Activated naive CD8-positive, alpha-beta T cell (primary cell): ENCODE data around the gene ITGAE.

Experiments used
- H3K27ac Mint-ChIP-seq: one replicate; pipeline ENCODE4 v1.8.0; 2021; ENCODE audit warnings: mixed read lengths
- H3K27me3 Mint-ChIP-seq: one replicate; pipeline ENCODE4 v1.8.0; 2021; ENCODE audit warnings: mixed read lengths
- H3K36me3 Mint-ChIP-seq: one replicate; pipeline ENCODE4 v1.8.0; 2021; ENCODE audit warnings: mixed read lengths
- H3K4me1 Mint-ChIP-seq: one replicate; pipeline ENCODE4 v1.8.0; 2021; ENCODE audit warnings: low read depth, mixed read lengths
- H3K4me3 Mint-ChIP-seq: one replicate; pipeline ENCODE4 v1.8.0; 2021; ENCODE audit warnings: mild to moderate bottlenecking, mixed read lengths
- H3K9me3 Mint-ChIP-seq: one replicate; pipeline ENCODE4 v1.8.0; 2021; ENCODE audit warnings: low read depth, mixed read lengths

The ITGAE gene

DNA sequence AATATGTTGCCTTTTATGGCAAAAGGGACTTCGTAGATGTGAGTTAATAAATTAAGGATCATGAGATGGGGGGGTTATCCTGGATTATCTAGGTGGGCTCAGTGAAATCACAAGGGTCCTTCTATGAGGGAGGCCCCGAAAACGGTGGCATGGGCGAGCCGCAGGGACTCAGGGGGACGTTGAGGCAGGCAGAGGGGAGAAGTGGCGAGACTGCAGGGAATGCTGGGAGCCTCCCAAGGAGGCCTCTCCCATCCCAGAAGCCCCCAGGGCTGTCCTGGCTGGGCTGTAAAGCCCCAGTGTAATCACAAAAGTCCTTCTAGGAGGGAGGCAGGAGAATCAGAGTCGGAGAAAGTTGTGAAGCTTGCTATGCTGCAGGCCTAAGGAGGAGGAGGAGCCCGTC lies 35.0 kb downstream of the ITGAE start:
- peak overlapping the region; percentile 88 for H3K27ac Mint-ChIP-seq
- peaks cover 3% of the 10 kb centered on the region for H3K36me3 Mint-ChIP-seq
- no peaks in the 10 kb centered on the region for H3K27me3 Mint-ChIP-seq
- H3K4me1 Mint-ChIP-seq = peaks cover 71% of the 10 kb centered on the region
- H3K4me3 Mint-ChIP-seq = peak overlapping the region; percentile 52
- H3K9me3 Mint-ChIP-seq = no peaks in the 10 kb centered on the region

DNA sequence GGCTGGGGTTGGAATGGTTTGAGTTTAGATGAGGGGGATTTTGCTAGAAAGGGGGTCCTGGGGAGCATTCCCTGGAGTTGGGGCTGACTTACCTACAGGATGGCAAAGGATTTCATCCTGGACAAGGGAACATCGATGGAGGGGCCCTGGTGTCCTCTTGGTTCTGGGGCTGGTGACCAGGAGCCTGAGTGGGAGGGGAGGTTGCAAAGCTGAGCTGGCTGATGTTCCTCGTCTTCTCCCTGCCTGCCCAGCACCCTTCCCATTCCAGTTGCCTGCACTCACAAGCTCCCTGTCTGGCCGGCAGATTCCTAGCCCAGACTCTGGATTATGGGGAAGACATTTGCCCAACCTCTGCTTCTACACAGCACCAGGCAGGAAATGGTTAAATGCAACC lies 37.2 kb downstream of the ITGAE start:
- Mint-ChIP-seq H3K27ac (peak overlapping the region; percentile 94), H3K36me3 (peaks cover 8% of the 10 kb centered on the region), H3K9me3 (peaks cover 6% of the 10 kb centered on the region), H3K4me3 (peak overlapping the region; percentile 76), H3K4me1 (peaks cover 59% of the 10 kb centered on the region), H3K27me3 (no peaks in the 10 kb centered on the region)

DNA sequence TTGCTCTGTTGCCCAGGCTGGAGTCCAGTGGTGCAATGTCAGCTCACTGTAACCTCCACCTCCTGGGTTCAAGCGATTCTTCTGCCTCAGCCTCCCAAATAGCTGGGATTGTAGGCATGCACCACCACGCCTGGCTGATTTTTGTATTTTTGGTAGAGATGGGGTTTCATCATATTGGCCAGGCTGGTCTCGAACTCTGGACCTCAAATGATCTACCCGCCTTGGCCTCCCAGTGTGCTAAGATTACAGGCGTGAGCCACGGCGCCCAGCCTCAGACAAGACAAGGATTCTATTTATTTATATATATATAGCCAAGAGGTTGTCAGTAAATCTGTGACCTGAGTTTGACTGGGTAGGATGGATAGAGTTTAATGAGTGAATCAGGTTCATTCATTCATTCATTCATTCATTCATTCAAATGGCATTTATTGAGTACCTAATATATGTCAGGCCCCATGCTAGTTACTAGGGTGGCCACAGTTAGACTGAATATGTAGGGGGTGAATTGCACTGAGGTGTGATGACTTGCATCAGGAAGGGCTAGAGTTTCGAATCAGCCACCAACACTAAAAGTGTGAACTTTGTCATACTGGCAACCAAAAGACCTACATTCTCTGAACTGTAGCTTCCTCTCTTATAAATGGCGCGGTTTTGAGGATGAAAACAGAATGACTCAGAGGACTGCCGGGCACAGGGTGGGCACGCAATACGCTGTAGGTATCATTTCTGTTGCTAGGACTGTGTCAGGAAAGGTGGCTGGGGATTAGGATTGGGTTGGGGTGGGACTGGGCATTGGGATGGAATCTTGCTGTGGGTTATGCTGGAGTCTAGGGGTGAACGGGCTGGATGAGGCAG lies 37.8 kb downstream of the ITGAE start:
- peaks cover 52% of the 10 kb centered on the region for H3K4me1 Mint-ChIP-seq
- H3K4me3 Mint-ChIP-seq = peak overlapping the region; percentile 76
- H3K27ac Mint-ChIP-seq = peak overlapping the region; percentile 94
- peaks cover 6% of the 10 kb centered on the region for H3K9me3 Mint-ChIP-seq
- H3K36me3 Mint-ChIP-seq = peaks cover 4% of the 10 kb centered on the region
- no peaks in the 10 kb centered on the region for H3K27me3 Mint-ChIP-seq

DNA sequence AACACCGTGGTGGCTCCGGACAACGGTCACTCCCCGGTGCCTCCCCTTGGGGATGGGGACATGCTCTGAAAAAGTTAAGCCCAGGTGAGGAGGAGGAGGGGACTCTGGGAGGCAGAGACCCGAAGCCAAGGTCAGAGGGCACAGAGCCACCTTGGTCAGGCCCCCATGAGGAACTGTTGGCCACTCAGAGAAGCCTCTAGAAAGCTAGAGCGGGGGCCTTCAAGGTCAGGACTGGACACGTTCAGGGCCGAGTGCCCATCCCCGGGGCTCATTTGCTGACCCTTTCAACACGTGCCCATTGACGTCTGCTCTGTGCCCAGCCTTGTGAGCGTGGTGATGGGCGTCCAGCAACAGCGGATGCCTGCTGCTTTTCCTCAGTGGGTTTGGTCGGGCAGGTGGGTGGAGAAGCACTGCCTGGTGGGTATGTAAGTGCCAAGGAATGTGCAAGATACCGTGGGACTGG lies 39.0 kb downstream of the ITGAE start:
- Mint-ChIP-seq H3K27me3 (no peaks in the 10 kb centered on the region), H3K4me1 (peaks cover 49% of the 10 kb centered on the region), H3K9me3 (peaks cover 6% of the 10 kb centered on the region), H3K36me3 (peaks cover 4% of the 10 kb centered on the region), H3K27ac (no peak overlapping the region), H3K4me3 (no peak overlapping the region)

DNA sequence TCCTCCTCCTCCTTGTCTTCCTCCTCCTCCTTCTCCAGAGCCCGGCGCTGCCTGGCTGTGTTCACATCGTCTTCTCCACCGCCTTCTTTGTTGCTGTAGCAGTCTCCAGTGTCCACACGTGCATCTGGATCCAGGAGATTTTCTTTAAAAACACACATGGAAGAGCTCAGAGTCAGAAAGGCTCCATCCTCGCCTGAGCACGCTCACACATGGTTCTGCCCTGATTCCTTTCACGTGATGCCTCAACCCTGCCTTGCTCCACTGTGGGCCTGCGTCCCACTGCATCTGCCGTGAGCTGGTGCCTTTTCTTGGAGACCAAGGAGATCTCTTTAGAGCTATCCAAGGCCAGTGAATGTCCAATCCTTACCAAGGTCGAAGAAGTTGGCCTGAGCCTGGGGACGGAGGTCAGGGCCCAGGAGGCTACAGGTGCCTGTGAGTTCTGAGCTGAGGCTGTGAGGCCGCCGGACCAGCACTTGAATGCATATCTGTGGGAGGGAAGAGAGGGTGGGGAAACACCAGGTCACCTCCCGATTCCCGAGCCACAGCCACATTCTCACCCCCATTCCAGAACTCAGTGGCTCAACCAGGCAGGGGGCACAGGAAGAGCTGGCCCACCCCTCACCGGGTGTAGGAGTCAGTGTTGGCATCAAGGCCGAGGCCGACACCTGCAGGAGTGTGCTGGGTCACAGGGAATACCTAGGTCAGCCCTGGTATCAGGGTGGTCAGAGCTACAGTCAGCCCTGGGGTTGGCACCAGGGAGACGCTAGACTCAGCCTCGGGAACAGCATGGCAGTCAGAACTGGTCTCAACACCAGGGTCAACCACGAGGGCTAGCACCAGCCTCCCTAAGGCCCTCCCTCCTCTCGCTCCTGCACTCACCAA lies 39.7 kb downstream of the ITGAE start:
- H3K4me1 Mint-ChIP-seq = peaks cover 44% of the 10 kb centered on the region
- H3K27me3 Mint-ChIP-seq = no peaks in the 10 kb centered on the region
- H3K27ac Mint-ChIP-seq = no peak overlapping the region
- peaks cover 6% of the 10 kb centered on the region for H3K9me3 Mint-ChIP-seq
- peaks cover 4% of the 10 kb centered on the region for H3K36me3 Mint-ChIP-seq
- H3K4me3 Mint-ChIP-seq = no peak overlapping the region

DNA sequence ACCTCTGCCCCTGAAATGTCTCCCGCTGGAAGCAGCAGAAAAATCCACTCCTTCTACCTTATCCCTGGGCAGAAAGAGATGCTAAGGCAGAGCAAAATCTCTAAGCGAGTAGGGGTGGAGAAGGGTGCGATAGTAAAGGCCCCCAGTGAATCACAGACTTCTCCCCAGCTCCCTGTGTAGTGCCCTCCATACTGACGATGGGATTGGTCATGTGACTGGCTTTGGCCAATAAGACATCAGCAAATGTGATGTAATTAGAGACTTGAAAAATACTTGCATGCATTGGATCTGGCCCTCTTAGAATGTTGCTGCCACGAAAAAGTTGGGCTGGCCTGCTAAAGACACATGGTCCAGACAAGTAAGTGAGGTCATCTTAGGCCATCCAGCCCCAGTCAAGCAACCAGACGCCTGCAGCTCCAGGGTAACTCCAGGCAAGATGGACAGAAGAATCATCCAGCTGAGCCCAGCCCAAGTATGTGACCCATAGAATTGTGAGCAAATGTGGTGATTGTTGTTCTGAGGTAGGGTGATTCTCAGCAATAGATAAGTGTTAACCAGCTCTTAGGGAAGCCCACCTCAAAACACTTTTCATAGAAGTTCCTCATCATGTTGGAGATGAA lies 41.3 kb downstream of the ITGAE start:
- Mint-ChIP-seq H3K36me3 (peaks cover 4% of the 10 kb centered on the region), H3K9me3 (peaks cover 6% of the 10 kb centered on the region), H3K4me1 (peaks cover 34% of the 10 kb centered on the region), H3K4me3 (no peak overlapping the region), H3K27ac (peak overlapping the region; percentile 59), H3K27me3 (no peaks in the 10 kb centered on the region)

DNA sequence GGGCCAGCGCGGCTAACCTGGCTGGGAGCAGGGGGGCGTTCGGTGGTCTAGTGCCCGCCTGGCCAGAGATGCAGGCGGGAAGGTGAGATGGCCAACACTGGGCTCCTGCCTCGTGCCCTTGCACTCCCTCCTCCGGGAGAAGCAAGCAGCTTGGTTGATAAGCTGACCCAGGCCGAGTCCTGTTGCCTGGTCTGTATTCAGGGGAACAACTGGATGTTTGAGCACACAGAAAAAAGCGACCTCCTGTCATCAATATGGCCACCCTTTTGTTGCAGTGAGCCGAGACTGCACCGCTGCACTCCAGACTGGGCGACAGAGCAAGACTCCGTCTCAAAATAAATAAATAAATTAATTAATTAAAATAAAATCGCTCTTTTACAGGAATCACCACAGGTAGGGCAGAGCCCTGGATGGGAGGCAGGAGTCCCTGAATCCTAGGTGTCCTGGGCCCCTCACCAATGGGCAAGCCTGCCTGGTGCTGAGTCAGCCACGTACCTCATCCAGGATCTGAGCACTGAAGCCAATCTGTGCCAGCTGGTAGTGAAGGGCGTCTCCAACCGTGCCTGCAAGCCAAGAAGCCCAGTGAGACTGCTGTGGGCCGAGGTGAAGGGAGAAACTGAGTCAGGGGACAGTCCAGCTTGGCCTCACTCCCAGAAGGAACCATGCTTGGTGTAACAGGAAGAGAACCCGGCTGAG lies 45.5 kb downstream of the ITGAE start:
- H3K9me3 Mint-ChIP-seq = peaks cover 6% of the 10 kb centered on the region
- peak overlapping the region; percentile 70 for H3K27ac Mint-ChIP-seq
- H3K27me3 Mint-ChIP-seq = no peaks in the 10 kb centered on the region
- H3K36me3 Mint-ChIP-seq = peaks cover 4% of the 10 kb centered on the region
- H3K4me1 Mint-ChIP-seq = peaks cover 32% of the 10 kb centered on the region
- H3K4me3 Mint-ChIP-seq = peak overlapping the region; percentile 51

DNA sequence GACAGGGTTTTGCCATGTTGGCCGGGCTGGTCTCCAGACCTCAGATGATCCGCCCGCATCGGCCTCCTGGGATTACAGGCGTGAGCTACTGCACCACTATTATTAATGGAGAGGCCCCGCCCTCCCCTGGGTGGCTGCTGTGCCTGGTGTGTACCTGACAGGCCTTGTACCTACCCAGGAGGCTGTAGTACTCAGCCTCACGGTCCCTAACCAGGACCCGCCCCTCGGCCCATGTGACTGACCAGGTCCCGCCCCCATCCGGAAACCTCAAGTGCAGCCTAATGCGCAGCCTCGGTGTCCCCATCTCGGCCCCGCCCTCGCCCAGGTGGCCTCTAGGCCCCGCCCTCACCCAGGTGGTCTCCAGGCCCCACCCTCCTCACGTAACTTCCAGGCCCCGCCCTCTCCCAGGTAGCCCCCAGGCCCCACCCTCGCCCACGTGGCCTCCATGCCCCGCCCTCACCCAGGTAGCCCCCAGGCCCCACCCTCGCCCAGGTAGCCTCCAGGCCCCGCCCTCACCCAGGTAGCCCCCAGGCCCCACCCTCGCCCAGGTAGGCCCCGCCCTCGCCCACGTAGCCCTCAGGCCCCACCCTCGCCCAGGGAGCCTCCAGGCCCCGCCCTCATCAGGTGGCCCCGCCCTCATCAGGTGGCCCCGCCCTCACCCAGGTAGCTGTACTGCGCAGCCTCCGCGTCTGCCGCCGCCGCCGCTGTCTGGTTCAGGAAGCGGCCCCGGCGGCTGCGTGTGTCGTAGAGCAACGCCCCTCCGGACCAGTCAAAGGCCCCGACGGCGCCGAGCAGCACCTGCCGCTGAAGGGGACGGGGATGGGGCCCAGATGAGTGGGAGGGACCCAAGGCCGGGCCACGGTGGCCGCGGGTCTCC lies 46.3 kb downstream of the ITGAE start:
- H3K4me1 Mint-ChIP-seq = peaks cover 35% of the 10 kb centered on the region

DNA sequence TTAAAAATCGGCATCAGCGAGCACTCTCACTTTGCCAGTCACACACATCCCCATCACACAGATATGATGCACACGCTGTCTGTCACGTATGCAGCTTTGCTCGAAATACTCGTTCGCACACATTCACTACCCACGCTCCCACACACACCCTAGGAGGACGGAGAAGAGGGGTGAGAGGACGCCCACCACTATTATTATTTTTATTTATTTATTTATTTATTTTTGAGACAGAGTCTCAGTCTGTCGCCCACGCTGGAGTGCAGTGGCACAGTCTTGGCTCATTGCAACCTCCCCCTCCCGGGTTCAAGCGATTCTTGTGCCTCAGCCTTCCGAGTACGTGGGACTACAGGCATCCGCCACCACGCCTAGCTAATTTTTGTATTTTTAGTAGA lies 46.9 kb downstream of the ITGAE start:
- Mint-ChIP-seq H3K27ac (no peak overlapping the region), H3K27me3 (no peaks in the 10 kb centered on the region), H3K4me3 (no peak overlapping the region), H3K36me3 (no peaks in the 10 kb centered on the region), H3K4me1 (peaks cover 39% of the 10 kb centered on the region), H3K9me3 (no peaks in the 10 kb centered on the region)

More for the DNA sequence above, 46.3 kb downstream of the ITGAE start:
- Mint-ChIP-seq H3K36me3 (peaks cover under 1% of the 10 kb centered on the region), H3K27ac (no peak overlapping the region), H3K27me3 (no peaks in the 10 kb centered on the region), H3K9me3 (peaks cover 1% of the 10 kb centered on the region), H3K4me3 (no peak overlapping the region)

DNA sequence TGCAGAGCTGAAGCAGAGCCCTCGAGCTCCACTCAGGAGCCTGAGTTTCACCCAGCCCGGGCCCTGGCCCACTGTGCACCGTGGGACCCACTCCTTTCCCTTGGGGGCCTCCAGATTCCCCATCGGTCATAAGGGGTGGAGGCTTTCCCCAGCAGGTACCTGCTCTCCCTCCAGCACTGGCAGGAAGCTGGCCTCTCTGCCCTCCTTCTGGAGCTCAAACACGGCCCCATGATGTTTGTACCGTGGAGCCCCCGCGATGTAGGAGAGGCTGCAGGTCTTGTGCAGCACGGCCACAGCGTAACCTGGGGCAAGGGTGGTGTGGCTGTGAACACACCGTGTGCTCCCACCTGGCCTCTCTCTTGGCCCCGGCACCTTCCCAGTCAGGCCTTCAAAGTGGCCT lies 47.4 kb downstream of the ITGAE start:
- no peak overlapping the region for H3K4me3 Mint-ChIP-seq
- no peak overlapping the region for H3K27ac Mint-ChIP-seq
- no peaks in the 10 kb centered on the region for H3K27me3 Mint-ChIP-seq
- no peaks in the 10 kb centered on the region for H3K36me3 Mint-ChIP-seq
- peaks cover 43% of the 10 kb centered on the region for H3K4me1 Mint-ChIP-seq
- H3K9me3 Mint-ChIP-seq = no peaks in the 10 kb centered on the region

DNA sequence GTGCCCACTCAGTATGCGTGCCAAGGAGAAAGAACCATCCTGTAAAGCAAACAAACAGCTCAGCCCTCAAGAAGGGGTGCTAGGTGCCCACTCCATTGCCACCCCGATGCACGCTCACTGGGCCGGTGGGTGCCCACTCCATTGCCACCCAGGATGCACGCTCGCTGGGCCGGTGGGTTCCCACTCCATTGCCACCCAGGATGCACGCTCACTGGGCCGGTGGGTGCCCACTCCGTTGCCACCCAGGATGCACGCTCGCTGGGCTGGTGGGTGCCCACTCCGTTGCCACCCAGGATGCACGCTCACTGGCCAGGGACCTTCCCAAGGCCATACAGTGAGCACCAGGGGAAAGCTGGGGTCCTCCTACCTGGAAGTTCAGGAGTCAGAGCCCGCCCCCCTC lies 49.2 kb downstream of the ITGAE start:
- Mint-ChIP-seq H3K4me1 (peaks cover 45% of the 10 kb centered on the region), H3K4me3 (no peak overlapping the region), H3K27me3 (no peaks in the 10 kb centered on the region), H3K36me3 (no peaks in the 10 kb centered on the region), H3K27ac (no peak overlapping the region), H3K9me3 (no peaks in the 10 kb centered on the region)

DNA sequence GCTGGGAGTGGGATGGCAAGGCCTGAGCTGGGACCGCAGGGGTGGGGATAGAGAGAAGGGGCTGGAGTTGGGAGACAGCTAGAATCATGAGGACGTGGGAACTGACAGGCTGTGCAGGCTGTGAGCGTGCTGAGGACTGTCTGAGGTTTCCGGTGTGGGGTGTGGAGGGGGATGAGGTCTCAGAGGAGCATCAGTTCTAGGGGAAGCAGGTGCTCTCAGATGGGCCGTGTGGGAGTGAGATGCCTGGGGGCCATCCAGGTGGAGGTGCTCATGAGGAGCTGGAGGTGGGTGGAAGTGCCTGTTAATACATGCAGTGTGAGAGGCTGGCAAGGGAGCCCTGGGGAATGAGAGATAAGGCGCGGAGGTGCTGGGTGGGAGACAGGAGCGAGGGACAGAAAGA lies 50.1 kb downstream of the ITGAE start:
- Mint-ChIP-seq H3K27me3 (no peaks in the 10 kb centered on the region), H3K4me1 (peaks cover 45% of the 10 kb centered on the region), H3K36me3 (no peaks in the 10 kb centered on the region), H3K9me3 (no peaks in the 10 kb centered on the region), H3K4me3 (peak overlapping the region; percentile 62), H3K27ac (peak overlapping the region; percentile 73)

DNA sequence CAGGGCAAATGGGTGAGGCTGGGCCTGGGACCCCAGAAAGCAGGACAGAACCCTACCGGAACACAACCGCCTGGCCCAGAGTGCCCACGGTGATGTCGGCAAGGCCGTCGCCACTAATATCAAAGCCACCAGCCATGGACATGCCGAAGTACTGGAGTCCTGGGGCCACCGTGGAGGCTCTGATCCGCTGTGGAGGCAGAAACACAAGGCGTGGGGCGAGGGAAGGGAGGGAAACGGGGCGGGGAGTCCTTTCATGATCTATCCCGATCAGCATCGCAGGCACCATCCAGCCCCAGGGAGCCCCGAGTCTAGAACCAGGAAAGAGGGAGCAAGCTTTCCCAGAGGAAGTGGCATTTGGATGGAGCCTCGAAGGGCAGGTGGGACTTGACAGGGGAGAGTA lies 50.7 kb downstream of the ITGAE start:
- Mint-ChIP-seq H3K4me3 (no peak overlapping the region), H3K27me3 (no peaks in the 10 kb centered on the region), H3K27ac (peak overlapping the region; percentile 73), H3K9me3 (no peaks in the 10 kb centered on the region), H3K36me3 (no peaks in the 10 kb centered on the region), H3K4me1 (peaks cover 41% of the 10 kb centered on the region)

DNA sequence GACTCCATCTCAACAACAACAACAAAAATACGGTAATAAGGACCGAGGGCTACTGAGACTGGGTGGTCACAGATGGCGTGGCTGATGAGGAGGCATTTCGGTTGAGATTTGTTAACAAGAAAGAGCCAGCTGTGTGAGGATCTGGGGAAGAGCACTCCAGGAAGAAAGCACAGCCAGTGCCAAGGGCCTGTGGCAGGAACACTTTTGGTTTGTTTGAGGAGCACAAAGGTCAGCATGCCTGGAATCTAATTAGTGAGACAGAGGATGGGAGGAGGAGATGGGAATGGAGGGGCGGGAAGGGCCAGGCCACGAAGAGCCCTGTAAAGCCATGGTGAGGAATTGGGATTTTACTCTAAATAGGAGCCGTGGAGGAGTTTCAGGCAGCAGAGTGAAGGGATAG lies 52.4 kb downstream of the ITGAE start:
- Mint-ChIP-seq H3K9me3 (no peaks in the 10 kb centered on the region), H3K4me1 (peaks cover 38% of the 10 kb centered on the region), H3K27ac (no peak overlapping the region), H3K36me3 (no peaks in the 10 kb centered on the region), H3K4me3 (peak overlapping the region; percentile 7), H3K27me3 (no peaks in the 10 kb centered on the region)
